G401 (cell line): ENCODE results near the gene RHBDD1. TPM values are rescaled to one million over a fixed set of nuclear protein-coding genes. Genes with fewer than 3 reads are reported as not detected.

Experiments used
- DNase-seq: peaks from one replicate; pipeline ENCODE4 v3.0.0-alpha.2; 2015; ENCODE audit warnings: low spot score
- in situ Hi-C: cut with HindIII; loops from 2 replicates; pipeline ENCODE4 v1.10.0; 2016; ENCODE audit warnings: low sequenced_read_pairs, mixed read lengths
- total RNA-seq: library from RNA; depleted of rRNA; stranded (reverse); fragments of >200 nt; shearing (Covaris generic); gene quantifications from 2 replicates; pipeline ENCODE4 v1.2.3, GENCODE V29; 2014

RHBDD1 gene
- total RNA-seq, 1 experiment from 2014 or later = 4.0 TPM

- DNase-seq = no peak
- in situ Hi-C loops = no loop called here
Measured at GRCh38 chr2:226874749-226875148, 38.9 kb downstream of the RHBDD1 start.

GRCh38 chr2:226875438-226876225 is 39.8 kb downstream of the RHBDD1 start:
- in situ Hi-C loops = no loop called here
- no peak for DNase-seq

DNA sequence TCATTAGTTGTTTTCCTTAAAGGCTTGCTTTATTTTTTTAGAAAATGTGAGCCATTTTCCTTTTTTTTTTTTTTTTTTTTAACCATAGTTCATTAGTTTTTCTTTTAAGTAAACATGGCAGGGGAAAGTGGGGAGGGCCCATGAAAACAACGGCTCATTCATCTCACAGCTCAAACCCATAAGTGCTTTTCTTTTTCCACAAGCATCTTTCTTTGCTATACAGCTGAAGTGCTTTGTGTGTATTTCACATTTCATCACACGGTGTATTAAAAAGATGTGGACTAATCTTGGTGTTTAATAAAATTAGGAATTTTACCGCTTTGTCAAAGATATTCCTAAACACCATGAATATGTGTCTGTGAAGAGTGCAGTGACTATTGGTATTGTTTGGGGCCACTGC is 41.6 kb downstream of the RHBDD1 start:
- no peak for DNase-seq
- in situ Hi-C loops = no loop called here

GRCh38 chr2:226881287-226881686 is 45.4 kb downstream of the RHBDD1 start:
- in situ Hi-C loops = no loop called here
- DNase-seq = no peak

GRCh38 chr2:226882606-226883005 is 46.8 kb downstream of the RHBDD1 start:
- DNase-seq = no peak
- in situ Hi-C loops = no loop called here

DNA sequence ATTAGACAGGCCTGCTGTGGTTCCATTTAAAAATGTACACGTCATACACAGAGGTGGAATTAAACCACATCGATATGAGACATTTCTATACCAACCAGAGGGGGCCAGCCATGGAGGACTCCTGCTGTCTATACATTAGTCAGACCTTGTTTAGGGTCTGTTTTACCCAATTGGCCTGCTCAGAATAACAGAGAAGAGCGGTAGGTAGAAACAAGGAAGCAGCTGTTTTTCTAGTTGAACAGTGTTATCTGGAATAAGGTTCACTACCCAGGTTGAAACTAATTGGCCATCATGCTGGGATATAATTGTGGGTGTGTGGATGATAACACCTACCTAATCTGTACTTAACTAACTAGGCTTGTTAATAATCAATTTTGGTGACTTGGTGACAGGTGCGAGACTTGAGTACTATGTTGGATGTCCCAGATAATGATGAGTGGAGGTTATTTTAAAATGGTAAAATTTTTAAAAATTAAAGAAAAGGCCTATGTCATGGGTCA is 47.5 kb downstream of the RHBDD1 start:
- in situ Hi-C loops = no loop called here

DNA sequence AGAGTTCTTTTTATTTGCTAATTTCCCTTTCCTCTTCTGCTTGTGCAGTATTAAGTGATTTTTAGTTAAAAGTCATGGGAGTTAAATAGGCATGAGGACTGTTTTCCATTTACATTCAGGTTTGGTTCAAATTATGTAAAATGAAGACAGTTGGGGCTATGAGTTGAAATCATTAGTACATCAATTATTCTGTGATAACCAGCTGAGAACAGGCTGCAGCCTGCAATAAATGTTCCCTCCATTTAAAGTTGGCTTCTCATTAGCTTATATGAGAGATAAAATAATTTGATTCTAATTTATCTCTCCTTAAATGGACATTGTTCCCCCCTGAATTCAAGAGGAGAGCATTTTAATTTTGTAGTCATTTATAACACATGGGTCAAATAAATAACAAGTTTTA is 48.3 kb downstream of the RHBDD1 start:
- DNase-seq = no peak
- in situ Hi-C loops = no loop called here

More for the DNA sequence above, 47.5 kb downstream of the RHBDD1 start:
- DNase-seq = no peak

- DNase-seq = no peak
- in situ Hi-C loops = no loop called here
Measured at GRCh38 chr2:226885769-226886435, 50.0 kb downstream of the RHBDD1 start.

DNA sequence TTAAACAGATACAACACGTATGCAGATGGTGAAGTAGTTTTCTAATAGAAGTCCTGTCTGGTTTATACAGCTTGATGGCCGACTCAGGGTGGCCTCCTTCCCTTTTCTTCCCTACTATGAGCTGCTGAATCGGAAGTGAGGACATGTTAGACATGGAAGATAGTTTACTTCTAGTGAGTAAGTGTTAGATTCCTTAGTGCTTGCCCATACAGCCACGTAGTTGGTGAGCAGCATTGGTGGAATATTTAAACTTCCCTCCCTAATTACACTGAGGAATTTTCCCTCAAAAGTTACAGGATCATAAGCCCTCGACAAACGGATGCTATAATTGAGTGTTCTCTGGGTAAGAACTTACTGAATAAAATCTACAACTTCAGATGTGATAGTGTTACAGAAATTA is 52.1 kb downstream of the RHBDD1 start:
- DNase-seq = no peak
- in situ Hi-C loops = no loop called here

DNA sequence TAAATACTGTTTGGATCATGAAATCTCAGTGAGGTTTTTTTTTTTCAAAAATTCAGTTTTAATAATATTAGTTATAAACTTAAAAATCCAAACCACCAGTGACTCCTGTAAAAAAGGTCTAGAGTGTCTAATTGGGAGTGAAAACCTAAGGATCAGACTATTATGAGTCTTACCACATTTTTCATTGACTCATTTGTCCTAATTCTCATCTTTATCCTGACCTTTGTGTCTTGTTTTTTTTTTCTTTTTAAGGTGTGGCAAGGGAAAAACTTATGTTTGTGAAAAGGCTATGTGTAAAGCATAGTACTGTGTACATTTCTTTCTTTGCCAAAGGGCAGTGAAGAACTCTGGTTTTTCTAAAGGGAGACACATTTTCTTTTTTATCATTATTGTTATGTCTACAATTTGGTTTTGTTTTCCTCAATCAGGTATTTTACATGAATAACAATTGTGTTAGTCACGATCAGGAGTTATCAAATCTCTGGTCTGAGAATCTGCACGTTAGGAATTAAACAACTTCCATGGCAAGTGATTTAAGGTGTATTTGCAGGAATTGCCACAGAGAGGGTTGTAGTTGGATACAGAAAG is 52.6 kb downstream of the RHBDD1 start:
- in situ Hi-C loops = no loop called here
- no peak for DNase-seq

GRCh38 chr2:226888971-226889370 is 53.1 kb downstream of the RHBDD1 start:
- in situ Hi-C loops = no loop called here
- no peak for DNase-seq

GRCh38 chr2:226890286-226890685 is 54.4 kb downstream of the RHBDD1 start:
- in situ Hi-C loops = no loop called here
- DNase-seq = no peak

GRCh38 chr2:226891780-226892590 is 56.1 kb downstream of the RHBDD1 start:
- no peak for DNase-seq
- in situ Hi-C loops = no loop called here

DNA sequence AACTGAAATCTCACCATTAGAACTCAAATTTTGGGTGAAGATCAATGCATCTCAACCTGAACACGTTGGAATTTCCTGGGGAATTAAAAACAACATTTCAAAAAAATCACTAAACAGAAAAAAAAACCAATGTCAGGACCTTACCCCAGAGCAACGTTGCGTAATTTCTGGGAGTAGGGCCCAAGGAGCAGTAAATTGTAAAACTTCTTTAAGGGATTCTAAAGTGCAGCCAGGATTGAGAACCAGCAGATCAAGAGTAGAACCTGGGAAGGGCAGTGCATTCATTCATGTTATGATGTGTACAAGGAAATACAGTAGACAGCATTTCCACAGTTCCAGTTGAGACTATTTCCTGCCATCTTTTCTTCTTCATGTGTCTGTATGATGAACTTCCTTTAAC is 56.9 kb downstream of the RHBDD1 start:
- DNase-seq = no peak
- in situ Hi-C loops = no loop called here

DNA sequence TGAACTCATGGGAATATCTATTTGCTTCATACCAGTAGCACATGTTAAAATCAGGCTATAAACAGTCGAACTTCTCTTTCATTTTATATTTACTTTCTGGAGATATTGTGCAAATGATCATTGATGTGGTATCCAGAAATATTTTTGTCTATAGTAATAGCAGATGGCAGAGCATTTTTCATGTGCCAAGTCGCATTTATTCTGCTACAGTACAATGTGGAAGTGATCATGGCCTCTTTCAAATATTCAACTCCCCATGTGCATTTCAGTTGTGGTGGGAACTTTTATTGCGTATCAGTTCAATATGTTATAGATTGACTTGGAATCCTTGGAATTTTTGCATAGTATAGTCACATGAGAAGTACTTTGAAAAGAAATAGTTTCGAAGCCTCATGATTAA is 57.4 kb downstream of the RHBDD1 start:
- in situ Hi-C loops = no loop called here
- DNase-seq = no peak

GRCh38 chr2:226894752-226895151 is 58.9 kb downstream of the RHBDD1 start:
- in situ Hi-C loops = no loop called here
- DNase-seq = no peak

DNA sequence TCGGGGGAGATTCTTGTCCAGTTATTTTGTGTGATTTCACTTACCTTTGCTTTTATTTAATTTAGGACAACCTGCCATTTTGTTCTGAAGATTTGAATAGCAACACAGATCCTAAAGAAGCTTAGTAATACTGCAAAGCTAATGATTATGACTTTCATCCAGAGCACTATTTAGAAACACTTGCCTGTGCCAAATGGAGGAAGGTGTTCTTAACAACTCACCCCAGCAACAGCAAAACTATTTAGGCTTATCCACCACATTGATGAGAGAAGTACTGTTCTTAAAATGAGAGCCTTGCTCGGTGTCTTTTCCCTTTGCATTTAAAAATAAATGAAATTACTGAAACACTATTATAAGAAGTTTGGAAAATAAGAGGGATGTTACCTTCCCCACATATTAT is 59.7 kb downstream of the RHBDD1 start:
- in situ Hi-C loops = no loop called here
- DNase-seq = no peak

DNA sequence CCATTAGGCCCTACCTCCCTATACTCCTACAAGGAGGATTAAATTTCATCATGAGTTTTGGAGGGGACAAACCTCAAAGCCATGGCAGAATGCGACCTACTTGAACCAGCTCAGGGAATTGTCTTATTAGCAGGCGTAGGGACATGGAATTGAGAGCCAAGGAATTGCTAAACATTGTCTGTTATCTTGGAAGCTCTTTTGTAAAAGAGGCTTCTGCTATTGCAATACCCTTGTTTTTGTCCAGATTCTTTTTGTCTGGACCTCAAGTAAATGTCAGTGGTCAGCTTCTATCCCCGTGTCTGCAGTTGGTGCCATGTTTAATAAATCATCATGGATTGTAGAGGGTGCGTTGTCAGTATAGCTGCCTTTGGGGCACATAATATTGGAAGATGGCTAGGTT is 62.3 kb downstream of the RHBDD1 start:
- no peak for DNase-seq
- in situ Hi-C loops = no loop called here

DNA sequence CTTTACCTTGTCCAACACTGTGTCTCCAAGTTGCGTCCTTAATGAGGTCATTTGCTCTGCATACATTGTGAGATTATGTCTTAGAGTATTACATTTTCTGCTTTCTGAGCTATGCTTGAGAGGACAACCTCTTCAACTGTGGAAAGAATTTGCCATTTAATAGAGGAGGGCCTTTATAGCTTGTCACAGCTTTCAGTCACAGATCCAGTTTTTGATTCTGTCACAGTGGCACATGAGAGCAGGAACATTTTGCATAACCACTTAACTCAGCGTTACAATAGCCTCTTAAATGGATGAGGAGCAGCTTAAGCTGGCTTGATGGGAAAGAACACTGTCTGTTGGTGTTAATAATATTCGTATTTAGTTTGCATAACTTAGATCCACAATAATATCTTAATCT is 63.0 kb downstream of the RHBDD1 start:
- no peak for DNase-seq
- in situ Hi-C loops = no loop called here
